H9 (cell line): ENCODE measurements around the gene SPTBN1. TPM values are rescaled to one million over a fixed set of nuclear protein-coding genes. Genes with fewer than 3 reads are reported as not detected.

Experiments
- DNase-seq: peaks from one replicate; pipeline ENCODE4 v3.0.0-alpha.2; 2017
- H2AFZ ChIP-seq: one replicate; pipeline ENCODE4 v1.6.1; 2013; ENCODE audit warnings: mild to moderate bottlenecking, low read length, control low read depth, moderate library complexity
- H2AK5ac ChIP-seq: 2 replicates; pipeline ENCODE4 v1.6.1; 2013; ENCODE audit warnings: low read length, control low read depth, mixed read lengths; ENCODE audit not compliant: insufficient read length
- H2BK120ac ChIP-seq: one replicate; pipeline ENCODE4 v1.6.1; 2013; ENCODE audit warnings: low read depth, mild to moderate bottlenecking, low read length, control low read depth, inconsistent platforms; ENCODE audit not compliant: poor library complexity, severe bottlenecking
- H2BK12ac ChIP-seq: 2 replicates; pipeline ENCODE4 v1.6.1; 2013; ENCODE audit warnings: low read length, control low read depth, mixed read lengths, low read depth; ENCODE audit not compliant: insufficient read length
- H2BK15ac ChIP-seq: 2 replicates; pipeline ENCODE4 v1.6.1; 2013; ENCODE audit warnings: low read depth, low read length, control low read depth
- H2BK20ac ChIP-seq: one replicate; pipeline ENCODE4 v1.6.1; 2013; ENCODE audit warnings: low read depth, mild to moderate bottlenecking, low read length, control low read depth, inconsistent platforms; ENCODE audit not compliant: poor library complexity, severe bottlenecking
- H2BK5ac ChIP-seq: 2 replicates; pipeline ENCODE4 v1.6.1; 2013; ENCODE audit warnings: low read length, control low read depth, mixed read lengths; ENCODE audit not compliant: insufficient read length
- H3K14ac ChIP-seq: 2 replicates; pipeline ENCODE4 v1.6.1; 2013; ENCODE audit warnings: low read length, control low read depth; ENCODE audit not compliant: insufficient read depth
- H3K18ac ChIP-seq: 2 replicates; pipeline ENCODE4 v1.6.1; 2013; ENCODE audit warnings: low read depth, mild to moderate bottlenecking, mixed read lengths, low read length, control low read depth; ENCODE audit not compliant: insufficient read length
- H3K23ac ChIP-seq: 2 replicates; pipeline ENCODE4 v1.6.1; 2013; ENCODE audit warnings: low read length, control low read depth, mixed read lengths, low read depth; ENCODE audit not compliant: insufficient read length
- H3K23me2 ChIP-seq: 2 replicates; pipeline ENCODE4 v1.6.1; 2013; ENCODE audit warnings: low read depth, mild to moderate bottlenecking, mixed read lengths, low read length, control low read depth; ENCODE audit not compliant: insufficient read length, poor library complexity, severe bottlenecking
- H3K27ac ChIP-seq: 2 replicates; pipeline ENCODE4 v1.5.1; 2013; ENCODE audit warnings: low read length, control low read depth, mixed read lengths, low read depth; ENCODE audit not compliant: insufficient read length
- H3K27me3 ChIP-seq: 2 replicates; pipeline ENCODE4 v1.6.1; 2013; ENCODE audit warnings: low read length, control low read depth, inconsistent platforms; ENCODE audit not compliant: insufficient read depth
- H3K4ac ChIP-seq: 2 replicates; pipeline ENCODE4 v1.6.1; 2013; ENCODE audit warnings: low read depth, mild to moderate bottlenecking, control low read depth, inconsistent platforms, low read length, moderate library complexity
- H3K4me1 ChIP-seq: 2 replicates; pipeline ENCODE4 v1.6.1; 2013; ENCODE audit warnings: low read length, control low read depth, inconsistent platforms; ENCODE audit not compliant: insufficient read depth
- H3K4me2 ChIP-seq: 2 replicates; pipeline ENCODE4 v1.6.1; 2013; ENCODE audit warnings: low read length, control low read depth, mixed read lengths; ENCODE audit not compliant: insufficient read length, insufficient read depth
- H3K56ac ChIP-seq: 2 replicates; pipeline ENCODE4 v1.6.1; 2013; ENCODE audit warnings: low read depth, mild to moderate bottlenecking, mixed read lengths, low read length, control low read depth; ENCODE audit not compliant: insufficient read length
- H3K79me1 ChIP-seq: 2 replicates; pipeline ENCODE4 v1.6.1; 2013; ENCODE audit warnings: low read depth, mild to moderate bottlenecking, moderate library complexity, low read length, control low read depth, inconsistent platforms; ENCODE audit not compliant: insufficient read depth, poor library complexity, severe bottlenecking
- H3K79me2 ChIP-seq: 2 replicates; pipeline ENCODE4 v1.6.1; 2013; ENCODE audit warnings: low read length, control low read depth, inconsistent platforms; ENCODE audit not compliant: insufficient read depth
- H3K9ac ChIP-seq: 2 replicates; pipeline ENCODE4 v1.6.1; 2013; ENCODE audit warnings: low read length, control low read depth, mixed read lengths; ENCODE audit not compliant: insufficient read length; ENCODE audit errors: extremely low read depth
- H3K9me3 ChIP-seq: one replicate; pipeline ENCODE4 v1.6.1; 2013; ENCODE audit warnings: low read depth, low read length, inconsistent platforms; ENCODE audit not compliant: control insufficient read depth
- H3T11ph ChIP-seq: one replicate; pipeline ENCODE4 v1.6.1; 2013; ENCODE audit warnings: mild to moderate bottlenecking, low read length, control low read depth, inconsistent platforms
- H4K20me1 ChIP-seq: one replicate; pipeline ENCODE4 v1.6.1; 2013; ENCODE audit not compliant: control insufficient read depth, insufficient read length, insufficient read depth
- H4K5ac ChIP-seq: 2 replicates; pipeline ENCODE4 v1.6.1; 2013; ENCODE audit warnings: low read depth, mild to moderate bottlenecking, mixed read lengths, low read length, control low read depth; ENCODE audit not compliant: insufficient read length
- H4K8ac ChIP-seq: replicated peaks from 2 replicates; pipeline ENCODE4 v1.6.1; 2013; ENCODE audit warnings: low read length, control low read depth, mixed read lengths, low read depth; ENCODE audit not compliant: insufficient read length
- H4K91ac ChIP-seq: 2 replicates; pipeline ENCODE4 v1.6.1; 2013; ENCODE audit warnings: low read depth, mild to moderate bottlenecking, moderate library complexity, mixed read lengths, low read length, control low read depth; ENCODE audit not compliant: insufficient read length
- H3K27ac Mint-ChIP-seq, 3 experiments: 2 replicates in 2 of 3; 3 replicates in 1 of 3; pipeline ENCODE4 v1.8.0; 2020 to 2021; ENCODE audit warnings: mixed read lengths in 3 of 3, mild to moderate bottlenecking in 1 of 3, moderate library complexity in 1 of 3
- H3K27me3 Mint-ChIP-seq: 2 replicates; pipeline ENCODE4 v1.8.0; 2021; ENCODE audit warnings: low read depth, mild to moderate bottlenecking, moderate library complexity, mixed read lengths
- H3K36me3 Mint-ChIP-seq, 3 experiments: 2 replicates in 2 of 3; 3 replicates in 1 of 3; pipeline ENCODE4 v1.8.0; 2020 to 2021; ENCODE audit warnings: low read depth in 3 of 3, mixed read lengths in 3 of 3; ENCODE audit not compliant: insufficient read depth in 1 of 3
- H3K4me1 Mint-ChIP-seq, 2 experiments: 2 replicates each; pipeline ENCODE4 v1.8.0; 2020; ENCODE audit warnings: mixed read lengths in 2 of 2
- H3K4me3 Mint-ChIP-seq, 2 experiments: 2 replicates in 1 of 2; 3 replicates in 1 of 2; pipeline ENCODE4 v1.8.0; 2020 to 2021; ENCODE audit warnings: mild to moderate bottlenecking in 2 of 2, mixed read lengths in 2 of 2, moderate library complexity in 1 of 2
- H3K9me3 Mint-ChIP-seq, 2 experiments: 2 replicates in 1 of 2; 3 replicates in 1 of 2; pipeline ENCODE4 v1.8.0; 2020; ENCODE audit warnings: mild to moderate bottlenecking in 2 of 2, mixed read lengths in 2 of 2, moderate library complexity in 1 of 2
- WGBS: extraction: QIAGEN DNeasy Blood & Tissue Kit; methylation state at CpG from one replicate; pipeline ENCODE4 v1.1.7; 2013; ENCODE audit warnings: missing lambda C conversion rate, low lambda C conversion rate, mixed read lengths; ENCODE audit not compliant: insufficient read length; ENCODE audit errors: extremely low coverage; 5-methylcytosine and 5-hydroxymethylcytosine counted together
- total RNA-seq: library from RNA; stranded (reverse); gene quantifications from 2 replicates; pipeline ENCODE4 v1.2.1, GENCODE V29; 2021
- TF ChIP-seq, protein P1 (sequence below): fragments of 200-600 bp; sonication (generic); conservative IDR thresholded peaks from 3 replicates; pipeline ENCODE4 v1.8.0; 2021; ENCODE audit warnings: antibody characterized with exemption, mild to moderate bottlenecking

SPTBN1 gene
- total RNA-seq, 1 experiment from 2014 or later = 164 TPM

DNA sequence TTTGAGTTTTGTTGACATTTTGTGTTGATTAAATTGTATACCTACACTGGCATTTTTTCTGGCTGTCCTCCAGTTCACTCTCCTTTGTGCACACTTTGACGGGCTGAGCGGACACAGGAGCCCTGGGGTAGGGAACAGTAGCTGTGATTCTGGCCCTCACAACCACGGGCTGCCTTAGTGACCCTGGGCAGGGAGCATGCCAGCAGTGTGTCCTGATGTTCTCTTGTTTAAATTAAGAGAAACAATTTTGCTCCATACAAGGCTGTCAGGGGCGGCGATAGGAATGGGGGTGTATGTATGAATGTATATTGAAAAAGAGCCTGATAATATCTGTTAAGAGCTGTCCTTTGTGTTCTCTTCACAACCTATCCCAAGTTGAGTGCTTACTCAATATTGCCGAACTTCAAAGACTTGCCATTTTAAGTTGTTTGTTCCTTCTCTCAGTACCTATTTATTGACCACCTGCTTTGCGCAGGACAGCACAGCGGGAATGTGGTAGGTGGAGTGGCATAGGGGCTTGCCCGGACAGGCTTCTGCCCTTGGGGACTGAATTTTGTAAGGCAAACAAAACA is 163.6 kb downstream of the SPTBN1 start:
- no peak overlapping the region for H4K91ac ChIP-seq
- H2AK5ac ChIP-seq = no peak overlapping the region
- H3K4me3 Mint-ChIP-seq = no peak overlapping the region
- H3K4me1 ChIP-seq = no peaks in the 10 kb centered on the region
- TF ChIP-seq, protein P1, sequence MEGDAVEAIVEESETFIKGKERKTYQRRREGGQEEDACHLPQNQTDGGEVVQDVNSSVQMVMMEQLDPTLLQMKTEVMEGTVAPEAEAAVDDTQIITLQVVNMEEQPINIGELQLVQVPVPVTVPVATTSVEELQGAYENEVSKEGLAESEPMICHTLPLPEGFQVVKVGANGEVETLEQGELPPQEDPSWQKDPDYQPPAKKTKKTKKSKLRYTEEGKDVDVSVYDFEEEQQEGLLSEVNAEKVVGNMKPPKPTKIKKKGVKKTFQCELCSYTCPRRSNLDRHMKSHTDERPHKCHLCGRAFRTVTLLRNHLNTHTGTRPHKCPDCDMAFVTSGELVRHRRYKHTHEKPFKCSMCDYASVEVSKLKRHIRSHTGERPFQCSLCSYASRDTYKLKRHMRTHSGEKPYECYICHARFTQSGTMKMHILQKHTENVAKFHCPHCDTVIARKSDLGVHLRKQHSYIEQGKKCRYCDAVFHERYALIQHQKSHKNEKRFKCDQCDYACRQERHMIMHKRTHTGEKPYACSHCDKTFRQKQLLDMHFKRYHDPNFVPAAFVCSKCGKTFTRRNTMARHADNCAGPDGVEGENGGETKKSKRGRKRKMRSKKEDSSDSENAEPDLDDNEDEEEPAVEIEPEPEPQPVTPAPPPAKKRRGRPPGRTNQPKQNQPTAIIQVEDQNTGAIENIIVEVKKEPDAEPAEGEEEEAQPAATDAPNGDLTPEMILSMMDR = no peak
- WGBS = no CpG with 5 or more reads among the region's 9 CpGs
- H3K27ac Mint-ChIP-seq = peak overlapping the region in 2 of 3 experiments; percentile 36 to 58; a peak in 3 of 7 replicates
- no peaks in the 10 kb centered on the region for H3K79me1 ChIP-seq
- no peak overlapping the region for H3K18ac ChIP-seq
- no peaks in the 10 kb centered on the region for H3K79me2 ChIP-seq
- no peak overlapping the region for H3K23ac ChIP-seq
- no peak overlapping the region for H3K14ac ChIP-seq
- no peak overlapping the region for H3K27ac ChIP-seq
- no peak overlapping the region for H2BK20ac ChIP-seq
- no peak overlapping the region for H2AFZ ChIP-seq
- H4K5ac ChIP-seq = no peak overlapping the region
- no peak overlapping the region for H3K4me2 ChIP-seq
- no peak overlapping the region for H3K4ac ChIP-seq
- H3K9me3 Mint-ChIP-seq = no peaks in the 10 kb centered on the region
- H3K9me3 ChIP-seq = no peaks in the 10 kb centered on the region
- H3K27me3 ChIP-seq = no peaks in the 10 kb centered on the region
- no peak for DNase-seq
- H4K20me1 ChIP-seq = no peaks in the 10 kb centered on the region
- no peaks in the 10 kb centered on the region for H3K27me3 Mint-ChIP-seq
- no peaks in the 10 kb centered on the region for H3K4me1 Mint-ChIP-seq
- H2BK5ac ChIP-seq = no peak overlapping the region
- no peak overlapping the region for H3K56ac ChIP-seq
- no peak overlapping the region for H3K9ac ChIP-seq
- H3K23me2 ChIP-seq = no peaks in the 10 kb centered on the region
- no peak overlapping the region for H4K8ac ChIP-seq
- H2BK15ac ChIP-seq = no peak overlapping the region
- H2BK120ac ChIP-seq = no peak overlapping the region
- peaks cover 51 to 88% (median 83%) of the 10 kb centered on the region in 3 experiments; a peak in 6 of 7 replicates for H3K36me3 Mint-ChIP-seq
- no peak overlapping the region for H2BK12ac ChIP-seq
- no peak overlapping the region for H3T11ph ChIP-seq
